Stimulated activated CD4-positive, alpha-beta T cell treated with anti-CD3 and anti-CD28 coated beads, Interleukin-1b, Interleukin-23, amount 100 ng/mL, for 24 hours (primary cell): Measurements from ENCODE around the gene SOS1.
"Not testable (repeated sequence)": the region's sequence is repeated elsewhere in the genome, so short reads cannot be mapped to it uniquely, and the experiment has no call there.

ENCODE experiments used
- DNase-seq, 4 experiments: peaks; one replicate each; pipeline ENCODE4 v3.0.0-alpha.2; 2020; ENCODE audit warnings: low read depth in 4 of 4, low spot score in 1 of 4

SOS1 gene

DNA sequence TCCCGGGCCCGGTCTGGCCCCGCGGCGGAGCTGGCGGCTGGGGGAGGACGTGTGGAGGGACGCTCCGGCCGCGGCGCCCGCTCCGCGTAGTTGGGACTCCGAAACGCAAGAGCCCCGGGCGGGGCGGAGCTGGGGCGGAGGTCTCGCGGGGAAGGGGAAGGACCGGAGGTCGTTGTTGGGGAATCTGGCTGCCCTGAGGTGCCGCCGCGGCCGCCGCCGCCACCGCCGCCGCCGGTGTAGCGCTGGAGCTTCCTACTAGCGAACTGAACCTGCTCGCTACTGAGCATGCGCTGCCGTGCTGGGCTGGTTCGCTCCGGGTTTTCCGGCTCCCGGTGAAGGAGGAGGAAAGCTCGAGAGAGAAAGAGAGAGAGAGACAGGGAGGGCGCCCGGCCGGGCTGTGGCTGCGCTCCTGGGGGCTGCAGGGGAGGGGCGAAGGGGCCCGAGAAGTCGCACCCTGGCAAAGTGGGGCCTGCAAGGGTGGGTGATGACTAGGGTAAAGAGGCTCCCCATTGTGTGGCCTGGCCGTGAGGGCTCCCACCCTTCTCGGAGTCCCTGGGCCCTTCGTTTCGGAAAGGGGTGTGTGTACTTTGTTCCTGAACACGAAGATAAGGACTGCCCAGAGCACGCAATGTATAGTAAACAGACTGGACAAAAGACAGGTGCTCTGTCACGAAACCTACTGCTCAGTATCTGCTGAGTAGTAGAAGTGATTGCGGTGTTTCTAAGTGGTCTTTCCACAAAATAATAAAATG lies at the start of gene SOS1:
Gene SOS1, minus strand, starts transcription at position 281 of the 752 bp plus-strand sequence. CDS start 629 bp downstream, outside the sequence.
- peak; percentile 86 to 91 (median 89) for DNase-seq

DNA sequence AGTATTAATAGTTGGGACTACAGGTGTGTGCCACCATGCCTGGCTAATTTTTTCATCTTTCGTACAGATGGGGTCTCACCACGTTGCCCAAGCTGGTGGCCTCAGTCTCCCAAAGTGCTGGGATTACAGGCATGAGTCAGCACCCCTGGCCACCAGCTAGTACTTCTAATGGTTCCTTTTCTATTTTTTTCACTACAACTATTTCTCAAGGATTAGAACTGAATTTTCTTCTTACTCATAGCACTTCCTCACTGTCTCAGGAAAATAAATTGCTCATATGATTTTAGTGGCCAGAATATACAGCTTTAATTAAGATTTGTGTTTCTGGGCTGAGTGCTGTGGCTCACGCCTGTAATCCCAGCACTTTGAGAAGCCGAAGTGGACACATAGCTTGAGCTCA lies 43.2 kb upstream of the SOS1 start:
- no peak for DNase-seq

DNA sequence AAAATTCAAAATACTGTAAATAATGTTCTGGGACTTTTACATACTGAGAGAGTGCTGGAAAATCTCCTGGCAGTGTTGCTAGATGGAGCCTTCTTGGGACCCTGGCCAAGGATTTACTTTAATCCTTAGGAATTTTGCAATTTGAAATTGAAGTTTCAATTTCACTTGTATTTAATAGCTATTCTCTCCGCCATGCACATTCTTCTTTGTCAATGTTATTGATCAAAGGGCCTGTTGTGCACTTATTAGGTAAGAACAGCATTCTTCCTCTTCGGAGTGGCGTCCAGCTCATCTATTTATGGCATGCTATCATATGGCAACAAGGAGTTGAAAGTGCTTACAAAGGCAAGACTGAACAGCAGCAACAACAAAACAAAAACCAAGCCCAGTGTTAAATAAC lies 40.1 kb upstream of the SOS1 start:
- DNase-seq = no peak

DNA sequence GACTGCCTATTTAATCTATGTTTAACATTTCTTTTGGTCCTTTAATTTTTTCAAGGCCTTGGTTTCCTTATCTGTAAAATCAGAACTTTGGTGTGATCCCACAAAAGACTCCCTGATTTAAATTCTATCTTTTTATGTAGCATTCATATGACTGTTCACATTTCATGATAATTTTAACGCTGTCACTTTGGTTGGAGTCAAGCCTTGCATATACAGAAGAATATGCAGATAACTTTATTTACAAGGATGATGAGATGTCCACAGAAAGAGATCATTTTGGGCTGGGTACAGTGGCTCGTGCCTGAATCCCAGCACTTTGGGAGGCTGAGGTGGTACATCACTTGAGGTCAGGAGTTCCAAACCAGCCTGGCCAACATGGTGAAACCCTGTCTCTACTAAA lies 38.4 kb upstream of the SOS1 start:
- no peak for DNase-seq

DNA sequence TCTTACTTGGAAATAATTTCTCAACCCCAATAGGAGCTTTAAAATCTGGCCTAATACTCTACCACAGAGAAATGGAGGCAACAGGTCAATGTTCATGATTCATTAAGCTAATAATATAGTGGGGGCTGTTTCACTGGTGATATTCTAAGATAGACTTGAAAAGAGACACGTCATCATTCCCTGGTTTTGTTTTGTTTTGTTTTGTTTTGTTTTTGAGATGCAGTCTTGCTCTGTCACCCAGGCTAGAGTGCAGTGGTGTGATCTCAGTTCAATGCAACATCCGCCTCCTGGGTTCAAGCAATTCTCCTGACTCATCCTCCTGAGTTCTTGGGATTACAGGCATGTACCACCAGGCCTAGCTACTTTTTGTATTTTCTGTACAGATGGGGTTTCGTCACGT lies 37.5 kb upstream of the SOS1 start:
- DNase-seq = no peak

DNA sequence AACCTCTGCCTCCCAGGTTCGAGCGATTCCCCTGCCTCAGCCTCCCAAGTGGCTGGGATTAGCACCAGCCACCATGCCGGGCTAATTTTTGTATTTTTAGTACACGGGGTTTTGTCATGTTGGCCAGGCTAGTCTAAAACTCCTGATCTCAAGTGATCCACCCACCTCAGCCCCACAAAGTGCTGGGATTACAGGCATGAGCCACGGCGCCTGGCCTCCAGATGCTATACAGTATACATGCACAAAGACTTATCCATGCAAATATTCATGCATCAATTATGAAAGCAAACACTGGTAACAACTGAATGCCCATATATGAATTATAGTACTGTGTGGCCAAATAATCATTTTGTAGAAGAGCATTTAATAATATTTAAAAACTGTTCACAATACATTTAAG lies 36.0 kb upstream of the SOS1 start:
- no peak for DNase-seq

DNA sequence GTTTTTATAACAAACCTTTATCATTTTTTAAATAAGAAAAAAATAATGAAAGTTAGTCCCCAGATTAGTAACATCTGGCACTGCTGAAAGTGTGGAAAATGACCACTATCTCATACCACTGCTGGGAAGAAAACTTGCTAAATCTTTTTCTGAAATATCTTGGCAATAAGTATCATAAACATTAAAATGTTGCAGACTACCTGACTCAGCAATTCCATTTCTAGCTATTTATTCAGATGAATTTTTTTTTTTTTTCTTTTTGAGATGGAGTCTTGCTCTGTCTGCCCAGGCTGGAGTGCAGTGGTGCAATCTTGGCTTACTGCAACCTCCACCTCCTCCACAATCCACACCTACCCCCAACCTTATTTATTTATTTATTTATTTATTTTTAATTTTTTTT lies 35.3 kb upstream of the SOS1 start:
- no peak for DNase-seq

DNA sequence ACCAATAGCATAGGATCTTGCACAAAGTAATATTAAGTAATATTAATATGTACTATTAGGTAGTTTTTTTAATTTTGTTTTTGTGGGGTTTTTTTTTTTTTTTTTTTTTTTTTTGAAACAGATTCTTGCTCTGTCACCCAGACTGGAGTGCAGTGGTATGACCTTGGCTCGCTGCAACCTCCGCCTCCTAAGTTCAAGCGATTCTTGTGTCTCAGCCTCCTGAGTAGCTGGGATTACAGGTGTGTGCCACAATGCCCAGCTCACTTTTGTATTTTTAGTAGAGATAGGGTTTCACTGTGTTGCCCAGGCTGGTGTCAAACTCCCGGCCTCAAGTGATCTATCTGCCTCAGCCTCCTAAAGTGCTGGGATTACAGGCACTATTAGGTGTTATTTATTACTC lies 34.7 kb upstream of the SOS1 start:
- DNase-seq = not testable (repeated sequence)

DNA sequence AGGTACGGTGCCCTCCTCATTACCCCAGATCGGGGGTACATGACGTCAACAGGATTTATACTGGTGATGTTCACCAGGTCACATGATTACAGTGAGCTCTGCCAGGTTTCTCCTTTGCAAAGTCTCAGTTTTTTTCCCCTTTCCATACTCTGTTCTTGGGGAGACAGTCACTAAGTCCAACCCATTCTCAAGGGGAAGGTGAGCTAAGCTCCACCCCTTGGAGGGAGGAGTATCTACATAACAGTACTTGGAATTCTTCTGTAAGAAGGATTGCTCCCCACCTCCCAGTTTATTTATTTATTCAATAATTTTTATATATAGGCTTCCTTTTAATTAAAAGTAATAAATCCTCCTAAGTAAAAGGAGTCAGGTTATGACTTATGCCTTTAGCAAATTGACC lies 34.1 kb upstream of the SOS1 start:
- no peak for DNase-seq

DNA sequence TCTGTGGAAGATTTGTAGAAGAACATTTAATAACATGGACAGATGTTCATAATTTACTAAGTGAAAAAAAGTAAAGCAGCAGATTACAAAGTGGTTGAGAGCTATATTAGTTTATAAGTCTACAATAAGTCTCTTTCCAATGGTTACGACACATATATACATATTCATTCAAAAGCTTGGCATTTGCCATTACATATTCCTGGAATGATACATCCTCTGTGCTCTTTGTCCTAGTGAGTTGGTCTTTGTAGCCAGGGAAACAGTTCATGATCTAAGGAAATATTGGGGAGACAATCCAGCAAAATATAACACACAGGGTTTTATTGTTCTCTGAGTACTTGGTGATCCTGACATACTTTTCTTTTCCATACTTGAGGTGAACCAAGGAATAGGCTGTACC lies 32.5 kb upstream of the SOS1 start:
- DNase-seq = no peak

DNA sequence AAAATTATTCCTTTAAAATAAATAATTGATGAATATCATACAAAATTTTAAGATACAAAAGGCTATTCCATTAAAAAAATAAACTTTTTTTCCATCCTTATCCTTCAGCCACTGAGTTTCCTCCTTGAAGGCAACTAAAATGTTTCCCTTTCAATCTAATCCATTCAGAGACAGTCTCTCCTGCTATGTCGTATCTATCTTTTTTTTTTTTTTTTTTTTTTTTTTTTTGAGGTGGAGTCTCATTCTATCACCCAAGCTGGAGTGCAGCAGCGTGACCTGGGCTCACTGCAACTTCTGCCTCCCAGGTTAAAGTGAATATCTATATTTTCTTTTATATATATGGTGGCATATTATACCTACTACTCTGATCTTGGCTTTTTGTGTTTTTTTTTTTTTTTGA lies 31.7 kb upstream of the SOS1 start:
- DNase-seq = no peak

DNA sequence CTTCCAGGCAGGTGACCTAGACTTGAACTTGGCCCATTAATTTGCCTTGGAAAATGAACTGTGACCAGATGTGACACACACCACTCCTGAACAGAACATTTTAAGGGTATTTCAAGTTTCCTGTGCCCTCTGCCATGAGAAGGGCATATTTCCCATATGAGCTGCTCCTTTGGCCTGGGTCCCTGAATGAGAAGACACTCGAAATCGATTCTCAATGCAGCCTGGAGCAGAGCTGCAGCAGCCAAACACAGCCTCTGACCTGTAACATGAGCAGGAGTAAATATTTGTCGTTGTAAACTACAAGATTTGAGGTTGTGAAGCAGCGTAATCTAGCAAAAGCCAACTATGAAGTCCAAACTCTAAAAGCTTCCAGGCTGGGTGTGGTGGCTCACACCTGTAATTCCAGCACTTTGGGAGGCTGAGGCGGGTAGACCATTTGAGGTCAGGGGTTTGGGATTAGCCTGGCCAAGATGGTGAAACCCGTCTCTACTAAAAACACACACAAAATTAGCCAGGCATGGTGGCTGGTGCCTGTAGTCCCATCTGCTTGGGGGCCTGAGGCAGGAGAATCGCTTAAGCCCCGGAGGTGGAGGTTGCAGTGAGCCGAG lies 30.1 kb upstream of the SOS1 start:
- DNase-seq = no peak

DNA sequence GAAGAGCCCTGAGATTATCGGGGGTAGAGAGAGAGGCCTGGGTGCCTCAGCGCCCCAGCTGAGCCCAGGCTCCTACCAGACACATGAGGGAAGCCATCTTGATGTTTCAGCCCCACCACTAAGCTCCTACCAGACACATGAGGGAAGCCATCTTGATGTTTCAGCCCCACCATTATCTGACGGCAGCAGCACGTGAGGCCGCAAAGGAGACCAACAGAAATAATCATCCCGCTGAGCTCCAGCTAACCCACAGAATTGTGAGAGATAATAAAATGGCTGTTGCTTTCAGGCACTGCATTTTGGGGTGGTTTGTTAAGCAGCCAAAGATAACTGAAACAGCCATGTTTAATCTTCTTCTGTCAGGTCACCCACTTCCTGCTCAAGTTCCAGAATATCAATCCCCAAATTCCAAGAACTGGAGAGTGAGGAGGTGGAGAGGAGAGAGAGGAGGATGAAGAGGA lies 29.3 kb upstream of the SOS1 start:
- no peak for DNase-seq

DNA sequence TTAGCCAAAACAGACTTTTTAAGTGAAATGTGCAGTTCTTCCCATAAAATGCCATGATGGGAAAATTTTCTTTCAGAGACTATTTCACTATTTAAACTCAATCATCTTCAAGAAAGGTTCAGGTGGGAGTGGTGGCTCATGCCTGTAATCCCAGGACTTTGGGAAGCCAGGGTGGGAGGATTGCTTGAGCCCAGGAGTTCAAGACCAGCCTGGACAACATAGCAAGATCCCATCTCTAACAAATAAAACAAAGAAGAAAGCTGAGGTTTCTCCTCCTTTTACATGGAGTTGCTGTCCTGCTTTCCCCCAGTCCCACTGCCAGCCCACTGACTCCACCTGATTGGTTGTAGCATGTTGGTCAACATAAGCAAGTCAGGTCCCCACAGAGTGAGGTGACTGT lies 25.8 kb upstream of the SOS1 start:
- no peak for DNase-seq

DNA sequence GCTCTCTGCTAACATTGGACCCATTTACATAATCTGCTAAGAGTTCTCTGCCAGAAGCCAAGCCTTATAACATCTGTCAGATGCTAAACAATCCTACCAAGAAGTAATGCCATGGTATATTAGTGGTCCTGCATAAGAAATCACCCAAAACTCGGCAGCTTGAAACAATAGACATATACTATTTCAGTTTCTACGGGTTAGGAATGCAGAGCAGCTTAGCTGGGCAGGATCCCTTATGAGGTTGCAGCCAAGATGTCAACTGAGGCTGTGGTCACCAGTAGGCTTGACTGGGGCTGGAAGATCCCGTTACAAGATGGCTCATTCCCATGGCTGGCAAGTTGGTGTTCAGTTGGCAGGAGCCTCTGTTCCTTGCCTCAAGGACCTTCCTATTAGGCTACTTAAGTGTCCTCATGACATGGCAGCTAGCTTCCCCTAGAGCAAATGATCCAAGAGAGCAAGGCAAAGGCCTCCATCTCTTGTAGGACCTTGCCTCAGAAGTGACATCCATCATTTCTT lies 25.1 kb upstream of the SOS1 start:
- no peak for DNase-seq

DNA sequence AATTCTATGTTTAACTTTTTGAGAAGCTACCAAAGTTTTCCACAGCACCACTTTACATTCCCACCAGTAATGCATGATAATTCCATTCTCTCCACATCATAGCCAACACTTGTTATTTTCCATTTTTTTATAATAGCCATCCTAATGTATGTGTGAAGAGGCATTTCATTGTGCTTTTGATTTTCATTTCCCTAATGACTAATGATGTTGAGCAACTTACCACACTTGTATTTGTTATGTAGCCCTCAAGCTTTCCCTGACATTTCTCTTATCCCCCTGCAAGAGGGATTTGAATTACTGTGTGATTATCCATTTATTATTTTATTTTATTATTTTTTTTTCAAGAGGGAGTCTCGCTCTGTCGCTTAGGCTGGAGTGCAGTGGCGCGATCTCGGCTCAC lies 23.6 kb upstream of the SOS1 start:
- no peak for DNase-seq

DNA sequence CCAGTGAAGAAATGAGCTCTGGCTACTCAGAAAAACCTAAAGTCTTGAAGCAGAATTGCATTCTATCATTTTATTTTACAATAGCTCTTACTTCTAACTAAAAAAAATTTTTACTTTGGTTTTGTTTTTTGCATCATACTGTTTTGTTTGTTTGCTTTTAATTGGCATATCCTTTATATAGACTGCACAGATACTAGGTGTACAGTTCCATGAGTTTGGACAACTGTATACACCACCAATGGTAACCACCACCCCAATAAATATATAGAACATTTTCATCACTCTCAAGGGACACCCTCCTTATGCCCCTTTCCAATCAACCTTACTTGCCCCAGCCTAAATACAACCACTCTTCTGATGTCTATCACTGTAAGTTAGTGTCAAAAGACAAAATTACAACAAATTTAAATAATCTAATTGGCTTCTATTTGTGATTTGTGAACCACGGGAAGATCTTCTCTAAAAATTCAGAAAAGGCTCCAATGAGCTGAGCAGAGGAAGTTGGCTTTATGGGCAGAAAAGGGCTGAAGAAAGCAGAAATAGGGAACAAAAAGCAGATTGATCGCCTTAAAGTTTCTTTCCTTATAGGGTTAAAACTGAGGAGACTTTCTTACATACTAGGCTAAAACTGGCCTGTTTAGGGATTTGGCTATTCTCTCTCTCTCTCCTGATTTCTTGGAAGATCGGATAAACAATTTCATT lies 22.2 kb upstream of the SOS1 start:
- no peak for DNase-seq

DNA sequence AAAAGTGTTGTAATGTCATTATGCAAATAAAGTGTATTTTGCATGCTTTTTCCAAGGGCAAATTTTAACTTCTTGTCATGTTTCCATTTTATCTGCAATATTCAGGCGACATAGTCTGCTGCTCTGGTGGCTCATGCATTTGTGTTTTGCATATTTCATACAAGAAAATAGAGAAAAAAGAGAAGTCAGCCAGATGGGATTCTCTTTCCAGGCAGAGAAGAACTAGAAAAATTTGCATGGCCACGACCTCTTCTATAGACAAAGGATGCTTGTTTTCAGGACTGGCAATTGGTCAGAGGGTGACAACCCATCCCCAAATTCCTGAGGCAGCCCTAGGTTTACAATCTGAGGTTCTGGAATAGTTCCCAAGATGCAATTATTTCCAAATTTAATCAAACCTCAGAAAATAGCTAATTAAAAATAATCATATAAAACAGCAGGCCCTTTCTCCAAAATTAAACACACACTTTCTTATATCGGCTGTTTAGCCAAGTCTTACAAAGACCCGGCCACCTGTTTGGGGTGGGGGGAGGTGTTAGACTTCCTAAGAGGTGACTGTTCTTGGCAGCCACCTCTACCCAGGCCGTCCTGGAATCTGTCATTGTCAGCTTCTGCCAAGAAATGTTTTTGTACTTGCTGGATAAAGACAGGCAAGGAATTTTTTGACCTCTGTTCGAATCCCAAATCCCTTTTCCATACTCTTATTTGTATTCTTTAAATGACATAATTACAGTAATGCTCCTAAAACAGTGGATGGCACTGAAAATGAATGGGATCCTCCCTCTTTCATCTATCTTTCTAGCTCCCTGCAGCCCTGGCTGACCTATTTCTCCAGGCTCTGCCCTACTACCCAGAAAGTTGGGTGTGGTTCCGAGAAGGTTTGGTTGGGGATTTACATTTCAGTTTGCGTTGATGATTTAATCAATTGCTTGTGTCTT lies 20.8 kb upstream of the SOS1 start:
- no peak for DNase-seq

DNA sequence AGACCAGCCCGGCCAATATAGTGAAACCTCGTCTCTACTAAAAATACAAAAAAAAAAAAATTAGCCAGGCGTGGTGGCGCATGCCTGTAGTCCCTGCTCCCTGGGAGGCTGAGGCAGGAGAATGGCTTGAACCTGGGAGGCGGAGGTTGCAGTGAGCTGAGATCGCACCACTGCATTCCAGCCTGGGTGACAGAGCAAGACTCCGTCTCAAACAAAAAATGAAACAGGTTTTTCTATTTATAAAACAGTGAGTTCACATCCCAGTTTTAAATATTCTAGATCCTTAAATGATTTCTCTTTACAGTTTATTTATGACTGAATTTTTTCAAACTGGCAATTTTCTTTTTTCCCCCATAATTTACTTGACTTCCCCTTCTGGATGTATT lies 20.1 kb upstream of the SOS1 start:
- DNase-seq = not testable (repeated sequence)

DNA sequence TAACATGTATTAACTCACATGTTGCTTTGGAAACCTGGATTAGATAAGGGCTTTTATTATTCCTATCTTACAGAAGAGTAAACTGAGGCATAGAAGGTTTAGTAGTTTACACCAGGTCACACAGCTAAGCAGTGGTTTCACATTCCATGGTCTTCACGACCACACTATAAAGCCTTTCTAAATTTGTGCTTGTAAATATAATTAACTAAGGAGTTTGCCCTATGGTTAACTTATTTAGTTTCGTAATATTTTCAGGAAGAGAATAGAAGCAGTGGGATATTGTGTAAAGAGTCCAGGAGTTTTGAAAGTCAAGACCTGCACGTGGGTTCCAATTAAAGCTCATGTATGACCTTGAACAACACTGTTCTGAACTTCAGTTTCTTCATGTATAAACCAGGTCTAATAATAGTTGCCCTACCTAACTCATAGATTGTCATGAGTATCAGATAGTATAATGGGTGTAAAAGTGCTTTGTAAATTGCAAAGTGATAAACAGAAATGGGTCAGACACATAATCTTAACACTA lies 19.5 kb upstream of the SOS1 start:
- DNase-seq = no peak
